ENCODE measurements around the gene FGFBP1. TPM values are rescaled to one million over a fixed set of nuclear protein-coding genes. Genes with fewer than 3 reads are reported as not detected.

FGFBP1 gene
- total RNA-seq, 1 donor from 2014 or later, result not detected

GRCh38 chr4:15936495-15936894 is 2.0 kb downstream of the FGFBP1 start:
- no peak overlapping the region for H3K9ac ChIP-seq
- no peaks in the 10 kb centered on the region for H3K9me3 ChIP-seq (ENCODE audit: low read depth)
- Mint-ChIP-seq H3K4me1 (no peaks in the 10 kb centered on the region), H3K4me3 (no peak overlapping the region), H3K36me3 (no peaks in the 10 kb centered on the region), H3K27me3 (ENCODE audit: insufficient read depth, low read depth) (peaks cover 4% of the 10 kb centered on the region), H3K9me3 (peaks cover 3% of the 10 kb centered on the region), H3K27ac (no peak overlapping the region)
- H3K4me1 ChIP-seq, result no peaks in the 10 kb centered on the region
- H3K36me3 ChIP-seq, result no peaks in the 10 kb centered on the region
- H3K4me3 ChIP-seq, result no peak overlapping the region
- H3K27ac ChIP-seq, result no peak overlapping the region
- H3K27me3 ChIP-seq, result no peaks in the 10 kb centered on the region
- TF ChIP-seq EZH2 (IDR thresholded peaks at IDR 0.05) (no peak), CTCF (IDR thresholded peaks at IDR 0.05) (no peak), EZH2phosphoT487 (IDR thresholded peaks at IDR 0.05) (no peak)
- no peak overlapping the region for H3K4me2 ChIP-seq
- H3F3A ChIP-seq (ENCODE audit: low read depth), result no peaks in the 10 kb centered on the region
- no peaks in the 10 kb centered on the region for H4K20me1 ChIP-seq (ENCODE audit: low read depth)
- DNase-seq (ENCODE audit: low spot score), result no peak
- no peak overlapping the region for H2AFZ ChIP-seq (replicated peaks)
- no peaks in the 10 kb centered on the region for H3K79me2 ChIP-seq (ENCODE audit: low read depth)

- no peak overlapping the region for H3K9ac ChIP-seq
- no peaks in the 10 kb centered on the region for H3K4me1 ChIP-seq
- TF ChIP-seq CTCF (IDR thresholded peaks at IDR 0.05) (no peak), EZH2phosphoT487 (IDR thresholded peaks at IDR 0.05) (no peak), EZH2 (IDR thresholded peaks at IDR 0.05) (no peak)
- H3F3A ChIP-seq (ENCODE audit: low read depth), result no peaks in the 10 kb centered on the region
- Mint-ChIP-seq H3K27ac (no peak overlapping the region), H3K4me3 (no peak overlapping the region), H3K27me3 (ENCODE audit: insufficient read depth, low read depth) (peaks cover 4% of the 10 kb centered on the region), H3K36me3 (no peaks in the 10 kb centered on the region), H3K4me1 (no peaks in the 10 kb centered on the region), H3K9me3 (peaks cover 3% of the 10 kb centered on the region)
- H2AFZ ChIP-seq (replicated peaks), result no peak overlapping the region
- DNase-seq (ENCODE audit: low spot score), result no peak
- no peak overlapping the region for H3K27ac ChIP-seq
- no peak overlapping the region for H3K4me2 ChIP-seq
- no peak overlapping the region for H3K4me3 ChIP-seq
- H3K36me3 ChIP-seq, result no peaks in the 10 kb centered on the region
- H3K79me2 ChIP-seq (ENCODE audit: low read depth), result no peaks in the 10 kb centered on the region
- no peaks in the 10 kb centered on the region for H3K27me3 ChIP-seq
- H3K9me3 ChIP-seq (ENCODE audit: low read depth), result no peaks in the 10 kb centered on the region
- no peaks in the 10 kb centered on the region for H4K20me1 ChIP-seq (ENCODE audit: low read depth)
Observed at GRCh38 chr4:15935504-15936402, 2.8 kb downstream of the FGFBP1 start.

- no peaks in the 10 kb centered on the region for H3K36me3 ChIP-seq
- H2AFZ ChIP-seq (replicated peaks), result no peak overlapping the region
- H3K27ac ChIP-seq, result no peak overlapping the region
- peaks cover 4% of the 10 kb centered on the region for H3K27me3 Mint-ChIP-seq (ENCODE audit: insufficient read depth, low read depth)
- no peaks in the 10 kb centered on the region for H3K9me3 ChIP-seq (ENCODE audit: low read depth)
- H4K20me1 ChIP-seq (ENCODE audit: low read depth), result no peaks in the 10 kb centered on the region
- H3K27me3 ChIP-seq, result no peaks in the 10 kb centered on the region
- no peak for DNase-seq (ENCODE audit: low spot score)
- no peak overlapping the region for H3K4me2 ChIP-seq
- TF ChIP-seq EZH2 (IDR thresholded peaks at IDR 0.05), result no peak
- no peak for TF ChIP-seq CTCF (IDR thresholded peaks at IDR 0.05)
- no peak for TF ChIP-seq EZH2phosphoT487 (IDR thresholded peaks at IDR 0.05)
- no peak overlapping the region for H3K4me3 Mint-ChIP-seq
- no peaks in the 10 kb centered on the region for H3K79me2 ChIP-seq (ENCODE audit: low read depth)
- H3F3A ChIP-seq (ENCODE audit: low read depth), result no peaks in the 10 kb centered on the region
- no peak overlapping the region for H3K27ac Mint-ChIP-seq
- H3K4me1 Mint-ChIP-seq, result no peaks in the 10 kb centered on the region
- no peaks in the 10 kb centered on the region for H3K36me3 Mint-ChIP-seq
- H3K9me3 Mint-ChIP-seq, result peaks cover 3% of the 10 kb centered on the region
- H3K4me3 ChIP-seq, result no peak overlapping the region
- no peak overlapping the region for H3K9ac ChIP-seq
- H3K4me1 ChIP-seq, result no peaks in the 10 kb centered on the region
Observed at GRCh38 chr4:15934259-15934658, 4.3 kb downstream of the FGFBP1 start.

Data from neural progenitor cell (in vitro differentiated cells).